Non-pigmented ciliary epithelial cell (primary cell): Measurements from ENCODE around the gene RBM43.

Source experiments
- DNase-seq: peaks from one replicate; pipeline ENCODE4 v3.0.0-alpha.2; 2010; ENCODE audit warnings: low read depth

RBM43 gene

GRCh38 chr2:151217343-151217742, 44.3 kb downstream of the RBM43 start:
- DNase-seq: no peak

GRCh38 chr2:151207100-151207499, 54.6 kb downstream of the RBM43 start:
- DNase-seq: no peak

- DNase-seq: no peak
Measured at GRCh38 chr2:151206446-151206968, 55.2 kb downstream of the RBM43 start.

GRCh38 chr2:151205571-151205970, 56.1 kb downstream of the RBM43 start:
- no peak for DNase-seq

GRCh38 chr2:151204756-151205155, 56.9 kb downstream of the RBM43 start:
- DNase-seq: no peak

- DNase-seq: no peak
Measured at GRCh38 chr2:151200844-151201243, 60.8 kb downstream of the RBM43 start.

- no peak for DNase-seq
Measured at GRCh38 chr2:151200277-151200676, 61.4 kb downstream of the RBM43 start.

- DNase-seq: no peak
Measured at GRCh38 chr2:151198645-151199044, 63.0 kb downstream of the RBM43 start.
